Pulmonary artery endothelial cell (primary cell): ENCODE data around the gene SMPDL3A. TPM values are rescaled to one million over a fixed set of nuclear protein-coding genes. Genes with fewer than 3 reads are reported as not detected.

ENCODE experiments used
- DNase-seq: peaks from one replicate; pipeline ENCODE4 v3.0.0-alpha.2; 2011; ENCODE audit warnings: low read depth, low spot score
- total RNA-seq: library from RNA; depleted of rRNA; stranded (reverse); fragments of >200 nt; gene quantifications from 2 replicates; pipeline ENCODE4 v1.2.3, GENCODE V29; 2014

The SMPDL3A gene
- total RNA-seq, 1 donor from 2014 or later, result 2.4 TPM

DNA sequence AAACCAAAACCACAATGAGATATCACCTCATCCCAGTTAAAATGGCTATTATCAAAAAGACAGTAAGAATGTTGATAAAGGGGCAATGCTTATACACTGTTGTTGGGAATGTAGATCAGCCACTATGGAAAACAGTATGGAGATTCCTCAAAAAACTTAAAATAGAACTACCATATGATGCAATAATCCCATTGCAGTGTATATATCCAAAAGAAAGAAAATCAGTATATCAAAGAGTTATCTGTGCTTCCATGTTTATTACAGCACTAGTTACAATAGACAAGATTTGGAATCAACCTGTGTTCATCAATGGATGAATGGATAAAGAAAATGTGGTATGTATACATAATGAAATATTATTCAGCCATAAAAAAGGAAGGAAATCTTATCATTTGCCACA lies 13.1 kb upstream of the SMPDL3A start:
- DNase-seq, result no peak

- DNase-seq, result no peak
Measured at GRCh38 chr6:122778302-122778701, 10.8 kb upstream of the SMPDL3A start.

- no peak for DNase-seq
Measured at GRCh38 chr6:122778985-122779661, 9.9 kb upstream of the SMPDL3A start.

DNA sequence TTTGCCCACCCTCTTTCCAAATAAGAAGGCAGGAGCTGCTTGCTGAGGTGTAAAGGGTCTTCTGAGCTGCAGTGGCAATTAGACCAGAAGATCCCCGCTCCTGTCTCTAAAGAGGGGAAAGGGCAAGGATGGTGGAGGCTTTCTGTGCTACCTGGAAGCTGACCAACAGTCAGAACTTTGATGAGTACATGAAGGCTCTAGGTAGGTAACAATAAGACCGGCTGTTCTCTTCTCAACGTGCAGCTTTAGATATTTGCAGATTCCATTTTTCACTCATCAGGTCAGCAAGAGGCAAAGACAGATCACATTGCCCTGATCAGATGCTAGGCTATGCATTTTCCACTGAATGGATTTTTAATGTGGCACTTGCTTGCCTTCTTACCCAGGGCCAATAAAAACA lies 9.4 kb upstream of the SMPDL3A start, which contains the start of gene FABP7:
FABP7 (plus strand) TSS at position 50 of the 400 bp plus-strand sequence; CDS start at position 129, 79 bp downstream.
- no peak for DNase-seq

DNA sequence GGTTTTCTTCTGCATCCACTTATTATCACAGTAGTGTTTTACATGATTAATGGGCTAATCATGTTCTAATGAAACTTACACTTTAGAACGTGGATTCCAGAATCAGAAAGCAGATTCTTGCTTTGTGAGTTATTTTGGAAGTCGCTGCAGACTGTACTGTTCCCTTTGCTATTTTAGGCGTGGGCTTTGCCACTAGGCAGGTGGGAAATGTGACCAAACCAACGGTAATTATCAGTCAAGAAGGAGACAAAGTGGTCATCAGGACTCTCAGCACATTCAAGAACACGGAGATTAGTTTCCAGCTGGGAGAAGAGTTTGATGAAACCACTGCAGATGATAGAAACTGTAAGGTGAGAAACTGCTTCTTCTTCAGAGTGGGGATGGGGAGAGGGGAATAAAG lies 8.9 kb upstream of the SMPDL3A start:
- DNase-seq, result no peak

GRCh38 chr6:122781716-122782115 lies 7.3 kb upstream of the SMPDL3A start:
- DNase-seq, result no peak

DNA sequence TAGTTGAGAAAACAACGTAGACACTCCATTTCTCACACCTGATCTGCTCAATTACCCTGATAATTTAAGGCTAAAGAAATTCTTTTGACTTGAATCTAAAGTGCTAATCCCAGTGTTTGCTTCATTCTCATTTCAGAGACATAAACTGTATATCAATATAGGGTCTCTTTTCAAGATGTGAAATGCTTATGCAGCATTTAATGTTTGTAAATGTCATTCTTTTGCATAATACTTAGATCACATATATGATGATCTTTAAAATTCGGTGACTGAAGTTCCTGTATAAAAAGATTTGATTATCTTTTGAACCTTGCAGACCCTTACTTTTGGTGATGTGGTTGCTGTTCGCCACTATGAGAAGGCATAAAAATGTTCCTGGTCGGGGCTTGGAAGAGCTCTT lies 5.7 kb upstream of the SMPDL3A start:
- DNase-seq, result no peak

DNA sequence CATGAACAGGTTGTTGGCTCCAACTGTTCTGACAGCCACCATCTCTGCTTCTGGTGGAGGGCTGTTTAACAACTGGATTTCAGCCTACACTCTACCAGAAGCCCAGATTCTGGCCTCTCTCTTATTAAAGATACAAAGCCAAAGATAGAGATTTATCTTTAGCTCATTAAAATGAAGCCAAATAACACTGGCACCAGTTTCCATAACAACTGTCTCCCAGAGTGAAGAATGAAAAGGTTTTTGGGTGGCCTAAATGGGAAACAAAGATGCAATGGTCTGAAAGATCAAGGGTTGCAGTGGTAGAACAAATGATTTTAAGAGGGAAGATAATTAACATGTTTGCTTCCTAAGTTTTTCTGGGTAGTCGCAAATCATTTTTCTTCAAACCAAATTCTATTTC lies 3.2 kb upstream of the SMPDL3A start:
- no peak for DNase-seq

DNA sequence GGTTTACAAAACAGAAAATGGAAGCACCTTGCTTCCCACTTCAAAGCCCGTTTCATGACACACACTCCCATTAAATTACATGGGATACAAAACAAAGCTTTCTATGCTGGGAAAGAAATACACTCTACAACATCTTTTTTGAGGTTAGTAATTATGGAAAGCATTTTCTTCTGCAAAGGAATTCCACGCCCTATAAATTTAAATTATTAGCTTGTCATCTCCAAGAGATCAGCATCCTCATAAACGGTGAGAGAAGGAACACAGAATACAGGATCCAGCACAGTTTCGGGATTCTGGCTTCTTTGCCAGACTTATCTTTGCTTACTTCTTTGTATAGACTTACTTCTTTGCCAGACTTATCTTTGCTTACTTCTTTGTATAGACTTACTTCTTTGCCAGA lies 1.3 kb upstream of the SMPDL3A start:
- no peak for DNase-seq

DNA sequence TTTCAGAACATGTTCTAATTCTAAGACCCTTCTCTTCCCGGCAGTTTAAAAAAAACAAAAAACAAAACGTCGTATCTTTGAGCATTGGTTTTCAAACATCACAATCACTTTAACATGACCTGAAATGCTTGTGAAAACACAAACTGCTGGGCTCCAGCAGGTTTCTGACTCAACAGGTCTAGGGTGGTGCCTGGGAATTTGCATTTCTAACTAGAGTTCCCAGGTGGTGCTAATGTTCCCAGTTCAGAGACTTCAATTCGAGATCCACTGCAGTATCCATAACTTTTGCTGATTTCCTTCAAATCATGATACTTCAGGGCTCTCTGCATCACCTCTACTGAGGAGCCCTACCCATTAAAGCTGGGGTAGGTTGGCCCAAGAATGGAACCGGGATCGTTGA lies 850 bp upstream of the SMPDL3A start:
- no peak for DNase-seq

GRCh38 chr6:122788663-122789181 lies 336 bp upstream of the SMPDL3A start:
- DNase-seq, result no peak

GRCh38 chr6:122790028-122790422 lies 967 bp downstream of the SMPDL3A start:
- no peak for DNase-seq

DNA sequence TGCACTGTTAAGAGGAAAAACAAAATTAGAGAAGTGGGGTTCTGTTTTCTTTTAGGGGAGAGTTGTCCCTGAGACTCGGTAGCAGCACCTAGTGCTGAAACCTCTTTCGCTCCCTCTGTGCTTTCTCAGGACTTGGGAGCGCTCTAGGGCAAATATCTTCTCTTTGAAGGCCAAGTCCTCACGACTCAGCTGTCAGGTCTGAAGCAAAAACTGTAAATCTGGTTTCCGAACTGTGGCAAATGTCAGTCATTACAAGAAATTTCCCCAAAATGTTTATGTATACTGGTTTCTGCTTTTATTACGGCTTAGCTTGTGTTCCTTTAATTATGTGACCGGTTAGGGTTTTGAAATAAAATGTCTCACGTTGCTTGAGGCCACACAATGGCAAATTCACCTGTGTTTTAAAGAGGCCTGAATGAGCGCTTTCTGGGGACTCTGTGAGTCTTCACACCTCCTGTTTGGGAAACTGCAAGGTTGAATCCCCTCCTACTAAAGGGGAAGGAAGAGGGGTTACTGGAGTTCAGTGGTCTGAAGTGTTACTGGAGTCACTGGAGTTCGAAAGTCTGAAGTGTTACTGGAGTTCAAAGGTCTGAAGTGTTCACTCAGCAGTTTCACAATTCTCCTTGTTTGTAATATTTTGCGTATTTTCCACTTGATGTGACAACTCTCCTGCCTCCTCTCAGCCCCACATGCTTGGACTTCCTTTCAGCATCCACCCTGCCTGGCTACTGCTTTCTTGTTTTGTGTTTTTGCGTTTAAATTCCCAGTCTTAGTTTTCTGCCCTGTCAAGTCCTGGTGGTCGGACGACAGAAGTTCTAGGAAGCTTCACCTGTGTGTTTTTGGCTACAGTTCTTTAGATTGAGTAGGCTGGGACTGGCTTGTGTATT lies 1.6 kb downstream of the SMPDL3A start:
- DNase-seq, result no peak

DNA sequence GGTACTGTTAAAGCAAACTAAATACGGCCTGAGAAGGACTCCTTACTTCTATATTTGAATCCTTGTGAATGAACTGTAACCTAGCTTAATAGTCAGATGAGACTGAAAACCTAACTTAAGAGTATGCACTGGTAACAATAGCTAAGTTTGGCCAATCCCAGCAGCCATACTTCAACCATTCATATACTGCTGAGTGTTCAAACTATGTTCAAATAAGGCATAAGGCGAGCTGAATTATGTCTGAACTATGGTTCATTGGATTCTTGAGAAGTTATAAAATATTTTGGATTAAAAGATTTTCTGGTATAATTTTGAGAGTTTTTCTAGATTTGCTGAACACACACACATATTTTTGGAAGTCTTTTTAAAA lies 2.2 kb downstream of the SMPDL3A start:
- no peak for DNase-seq

- DNase-seq, result no peak
Measured at GRCh38 chr6:122792766-122793165, 3.7 kb downstream of the SMPDL3A start.

DNA sequence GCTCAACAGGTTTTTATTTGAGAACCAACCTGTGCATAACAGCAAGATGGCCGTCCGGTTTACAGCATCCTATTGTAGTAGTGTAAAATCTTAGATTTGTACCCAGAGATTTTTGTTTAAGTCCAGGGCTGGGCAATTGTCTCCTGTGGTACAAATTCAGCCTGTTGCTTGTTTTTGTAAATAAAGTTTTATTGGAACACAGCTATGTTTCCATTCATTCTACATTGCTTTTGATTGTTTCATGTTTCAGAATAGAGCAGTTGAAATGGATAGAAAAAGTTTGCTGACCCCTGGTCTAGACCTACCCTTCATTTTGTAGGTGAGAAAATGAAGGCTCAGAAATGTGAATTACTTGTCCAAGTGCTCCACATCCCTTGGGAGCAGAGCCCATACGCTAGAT lies 8.5 kb downstream of the SMPDL3A start:
- no peak for DNase-seq

- DNase-seq, result no peak
Measured at GRCh38 chr6:122798099-122798641, 9.1 kb downstream of the SMPDL3A start.

- DNase-seq, result no peak
Measured at GRCh38 chr6:122799140-122799745, 10.2 kb downstream of the SMPDL3A start.

DNA sequence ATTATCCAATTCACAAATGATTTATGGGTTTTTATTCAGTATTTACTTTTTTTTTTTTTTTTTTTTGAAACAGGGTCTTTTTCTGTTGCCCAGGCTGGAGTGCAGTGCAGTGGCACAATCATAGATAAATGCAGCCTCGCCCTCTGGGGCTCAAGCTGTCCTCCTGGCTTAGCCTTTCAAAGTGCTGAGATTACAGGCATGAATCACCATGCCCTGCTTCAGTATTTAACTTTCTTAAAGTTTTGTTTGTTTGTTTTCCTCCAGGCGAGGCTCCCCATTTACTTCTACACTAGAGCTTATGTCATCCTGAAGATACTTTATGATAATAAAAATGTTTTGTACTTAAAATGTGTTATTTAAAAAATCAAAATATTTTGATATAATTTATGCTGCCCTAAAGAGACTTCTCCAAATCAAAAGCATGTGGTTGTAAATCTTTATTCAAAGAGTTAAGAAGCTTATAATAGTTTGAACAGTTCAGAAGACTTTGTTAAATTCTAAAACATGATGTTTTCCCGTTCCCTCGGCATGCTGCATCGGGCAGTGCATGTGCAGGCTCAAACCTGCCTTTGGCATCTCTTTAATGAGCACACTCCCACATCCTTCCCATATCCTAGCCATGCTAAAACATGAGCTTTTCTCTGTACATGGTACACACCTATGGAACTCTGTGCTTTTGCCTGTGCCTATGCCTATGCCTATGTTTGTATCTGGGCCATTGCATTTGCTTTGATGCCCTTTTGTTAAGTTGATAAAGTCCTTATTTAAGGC lies 11.0 kb downstream of the SMPDL3A start:
- no peak for DNase-seq

- DNase-seq, result no peak
Measured at GRCh38 chr6:122800906-122801305, 11.8 kb downstream of the SMPDL3A start.

DNA sequence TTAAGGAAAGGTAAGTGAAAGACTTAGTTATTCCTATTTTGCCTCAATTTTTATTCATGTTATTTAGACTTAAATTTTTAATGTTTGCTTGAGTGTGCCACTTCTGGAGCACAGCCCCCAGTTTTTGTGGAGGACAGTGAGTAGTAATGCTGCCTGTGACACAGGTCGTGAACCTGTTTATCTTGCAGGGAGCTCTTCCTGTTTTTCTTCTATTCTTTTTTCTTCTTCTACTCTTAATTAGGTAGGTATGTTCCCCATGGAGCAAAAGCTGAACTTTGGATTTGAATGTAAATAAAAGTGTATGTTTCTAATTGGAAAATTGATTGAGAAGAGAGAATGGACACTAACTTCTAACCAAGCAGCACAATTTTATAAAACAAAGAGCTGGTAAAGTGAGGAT lies 12.3 kb downstream of the SMPDL3A start:
- no peak for DNase-seq
